GM19463 (cell line): ENCODE measurements around the gene PITRM1.

ENCODE experiments used
- ATAC-seq: cut with Tn5 transposase; IDR thresholded peaks from one replicate; pipeline ENCODE4 v1.9.1; 2021; ENCODE audit warnings: mild to moderate bottlenecking, moderate library complexity; ENCODE audit not compliant: unreplicated experiment

Gene PITRM1

GRCh38 chr10:3105166-3105565, 67.4 kb downstream of the PITRM1 start:
- no peak for ATAC-seq

GRCh38 chr10:3104251-3104918, 68.2 kb downstream of the PITRM1 start:
- no peak for ATAC-seq

GRCh38 chr10:3103646-3104045, 68.9 kb downstream of the PITRM1 start:
- ATAC-seq = no peak

DNA sequence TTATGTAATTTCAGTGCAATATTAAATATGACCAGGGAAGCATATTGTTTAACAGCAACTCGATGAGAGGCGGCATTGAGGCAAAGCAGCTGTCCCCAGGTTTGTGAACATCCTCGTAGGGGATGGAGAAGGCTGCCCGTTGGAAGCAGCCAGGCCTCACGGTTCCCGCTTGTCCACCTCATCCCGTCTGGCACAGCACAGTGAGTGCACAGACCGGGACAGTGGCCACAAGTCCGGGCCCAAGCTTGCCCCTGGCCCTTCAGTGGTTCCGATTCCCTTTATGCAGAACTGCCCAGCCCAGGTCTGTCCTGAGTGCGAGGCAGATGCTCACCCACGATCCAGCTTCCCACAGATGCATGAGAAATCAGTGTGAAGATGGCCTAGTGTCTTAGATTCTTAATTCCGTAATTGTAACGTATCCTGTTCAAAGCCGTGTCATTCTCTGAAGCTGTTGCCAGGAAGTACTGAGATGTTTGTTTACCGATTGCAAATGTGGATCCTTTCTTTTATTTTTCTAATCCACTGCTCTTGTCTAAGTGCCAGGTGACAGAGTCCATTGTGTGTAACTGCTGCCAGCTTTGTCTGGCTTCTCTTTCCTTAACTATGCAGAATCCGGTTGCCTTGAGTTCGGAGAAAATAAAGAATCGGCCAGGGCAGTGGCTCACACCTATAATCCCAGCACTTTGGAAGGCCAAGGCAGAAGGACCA, 69.7 kb downstream of the PITRM1 start:
- no peak for ATAC-seq

DNA sequence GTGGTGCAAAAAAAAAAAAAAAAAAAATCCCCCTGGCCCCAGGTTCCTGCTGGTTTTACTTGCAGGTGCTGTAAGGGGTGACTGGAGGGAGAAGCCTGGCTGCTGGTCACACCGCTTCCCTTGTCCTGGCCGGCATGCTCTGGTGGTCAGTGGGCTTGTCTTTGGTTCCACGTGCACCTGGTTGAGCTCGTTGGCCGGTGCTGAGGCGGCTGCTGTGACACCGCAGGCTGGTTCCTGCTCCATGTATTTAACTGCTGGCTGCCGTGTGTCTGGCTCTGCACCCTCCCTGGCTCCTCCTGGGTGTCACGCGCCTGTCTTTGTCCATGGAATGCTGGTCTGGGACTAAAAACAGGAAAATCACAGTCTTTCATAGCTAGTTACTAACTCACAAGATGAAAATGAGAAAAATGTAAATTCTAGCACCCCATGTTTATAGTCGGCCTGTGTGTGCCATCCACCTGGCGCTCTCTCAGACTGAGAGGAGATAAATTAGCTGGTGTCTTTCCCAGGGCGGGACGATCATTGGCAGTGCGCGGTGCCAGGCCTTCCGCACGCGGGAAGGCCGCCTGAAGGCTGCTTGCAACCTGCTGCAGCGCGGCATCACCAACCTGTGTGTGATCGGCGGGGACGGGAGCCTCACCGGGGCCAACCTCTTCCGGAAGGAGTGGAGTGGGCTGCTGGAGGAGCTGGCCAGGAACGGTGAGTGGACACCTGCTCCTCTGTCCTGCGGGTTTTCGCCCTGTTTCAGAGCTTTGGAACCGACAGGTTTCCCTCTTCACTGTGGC, 71.5 kb downstream of the PITRM1 start:
- ATAC-seq = no peak

DNA sequence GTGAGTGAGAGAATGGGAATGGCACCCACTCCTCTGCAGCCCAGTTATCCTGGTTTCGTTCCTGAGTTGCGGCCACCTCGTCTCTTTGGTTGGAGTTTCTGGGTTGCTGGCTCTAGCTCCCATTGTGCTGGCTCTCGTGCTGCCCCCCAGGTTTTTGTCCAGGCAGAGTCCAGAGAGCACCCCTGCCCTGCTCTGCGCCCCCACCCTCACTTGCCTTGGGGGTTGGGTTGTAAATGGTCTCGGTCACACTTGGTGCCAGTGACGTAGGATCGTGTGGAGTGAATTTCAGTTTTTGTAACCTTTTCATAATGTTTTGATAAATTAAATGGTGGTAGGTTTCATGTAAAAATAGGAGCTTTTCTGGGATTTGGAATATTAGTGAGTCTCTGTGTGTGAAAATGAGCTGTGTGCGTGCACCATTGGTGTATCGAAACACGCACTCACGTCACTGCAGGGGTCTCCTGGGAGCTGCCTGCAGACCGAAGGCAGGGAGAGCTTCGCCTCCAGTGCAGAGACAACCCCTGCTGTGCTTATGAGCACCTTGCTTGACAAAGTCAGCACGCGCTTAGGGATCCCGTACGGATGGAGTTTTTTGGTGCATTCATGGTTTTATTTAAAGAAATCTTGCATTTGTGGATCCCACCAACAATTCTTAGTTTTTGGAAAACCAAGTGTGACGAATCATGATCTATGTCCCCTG, 72.3 kb downstream of the PITRM1 start:
- no peak for ATAC-seq

DNA sequence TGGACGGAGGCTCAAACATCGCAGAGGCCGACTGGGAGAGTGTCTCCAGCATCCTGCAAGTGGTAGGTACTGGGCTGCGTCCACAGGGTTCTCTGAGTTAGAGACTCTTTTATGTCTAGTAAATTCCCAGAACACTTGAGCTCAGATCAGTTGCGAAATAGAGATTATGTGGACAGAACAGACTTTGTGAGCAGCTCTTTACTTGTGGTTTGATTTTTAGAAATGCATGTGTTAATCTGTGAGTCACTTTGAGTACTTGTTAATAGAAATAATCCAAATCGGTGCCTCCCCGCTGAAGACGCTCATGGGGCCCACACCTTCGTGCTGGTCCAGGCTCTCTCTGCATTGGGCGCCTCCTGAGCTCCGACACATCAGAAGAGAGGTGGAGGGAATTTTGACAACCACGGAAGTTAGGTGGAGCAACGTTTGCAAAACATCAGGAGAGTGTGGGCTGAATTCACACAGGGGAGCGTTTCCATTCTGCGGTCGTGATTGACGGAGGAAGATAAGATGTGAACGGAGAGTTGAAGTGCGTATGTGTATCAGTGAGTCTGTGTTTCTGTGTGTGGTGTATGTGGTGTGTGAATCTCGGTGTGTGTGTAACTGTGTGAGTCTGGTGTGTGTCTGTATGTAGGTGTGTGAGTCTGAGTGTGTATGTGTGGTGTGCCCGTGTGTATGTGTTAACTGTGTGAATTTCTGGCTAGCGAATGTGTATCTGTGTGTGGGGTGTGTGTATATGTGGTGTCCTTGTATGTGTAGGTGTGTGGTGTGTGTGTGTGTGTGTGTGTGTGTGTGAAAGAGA, 73.1 kb downstream of the PITRM1 start:
- no peak for ATAC-seq

GRCh38 chr10:3098689-3099088, 73.9 kb downstream of the PITRM1 start:
- ATAC-seq = no peak

DNA sequence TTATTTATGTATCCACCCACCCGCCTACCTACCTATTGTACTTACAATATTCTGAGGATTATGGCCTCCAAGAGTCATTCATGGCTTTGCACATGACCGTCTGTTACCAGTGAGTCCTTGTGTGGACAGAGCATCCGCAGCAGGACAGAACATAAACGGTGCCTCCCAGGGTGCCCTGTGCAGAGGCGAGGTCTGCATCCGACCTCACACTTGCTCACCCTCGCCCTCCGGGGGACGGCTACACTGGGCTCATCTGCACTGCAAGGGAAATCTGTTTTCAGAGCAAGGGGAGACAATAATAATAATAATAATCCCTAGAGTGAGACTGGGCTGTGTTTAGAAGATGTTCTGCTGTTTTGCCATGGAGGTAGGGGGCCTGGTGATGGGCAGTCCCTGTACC, 75.4 kb downstream of the PITRM1 start:
- ATAC-seq = no peak

DNA sequence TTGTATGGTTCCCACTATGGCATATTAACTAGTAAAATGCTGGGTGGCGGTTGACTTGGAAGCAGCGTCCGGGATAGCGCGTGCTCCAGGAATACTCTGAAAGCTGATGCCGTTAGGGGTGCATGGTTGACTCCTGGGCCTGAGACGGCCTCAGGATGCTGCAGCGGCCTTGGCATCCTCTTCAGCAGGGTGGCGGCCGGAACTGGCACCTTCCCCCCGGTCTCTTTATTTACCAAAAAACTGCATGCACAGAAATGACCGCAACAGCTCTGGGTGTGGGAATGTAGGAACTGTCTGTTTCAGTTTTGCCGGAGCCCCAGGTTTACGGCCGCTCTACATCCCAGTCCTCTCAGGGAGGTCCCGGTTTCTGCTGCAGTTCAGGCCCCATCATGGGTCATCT, 76.4 kb downstream of the PITRM1 start:
- peak; percentile 6 for ATAC-seq

DNA sequence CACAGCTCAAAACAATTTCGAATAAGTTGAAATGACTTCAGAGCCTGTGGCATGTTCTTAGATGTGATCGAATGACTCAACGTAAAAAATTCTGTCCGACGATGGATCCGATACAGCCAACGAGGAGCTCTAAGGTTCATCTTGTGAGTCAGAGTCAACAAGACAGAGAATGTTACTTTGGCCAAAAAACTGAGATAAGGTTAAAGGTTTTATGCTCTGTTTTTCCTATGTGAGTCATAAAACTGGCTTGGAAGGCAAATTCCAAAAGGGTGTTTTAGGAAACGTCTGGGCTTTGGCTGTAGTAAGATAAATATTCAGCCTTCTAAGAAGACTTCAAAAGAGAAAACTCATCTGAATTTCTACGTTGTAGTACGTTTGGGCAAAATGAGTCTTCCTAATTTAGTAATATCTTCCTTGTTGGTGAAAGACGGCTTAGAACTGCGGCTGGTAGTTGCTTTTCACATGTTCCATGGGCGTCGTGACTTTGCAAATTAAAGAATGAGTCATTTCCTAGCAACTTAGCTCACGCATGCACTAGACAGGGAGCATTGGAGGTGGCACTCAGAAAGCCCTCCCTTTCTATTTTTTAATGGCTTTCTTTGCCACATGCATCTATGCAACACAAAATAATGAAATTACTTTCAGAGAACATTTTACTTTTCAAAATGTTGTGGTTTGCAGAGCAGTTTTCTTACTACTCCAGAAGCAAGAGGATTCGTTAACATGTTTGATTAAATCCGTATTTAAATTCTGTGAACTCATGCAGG, 77.0 kb downstream of the PITRM1 start:
- ATAC-seq = peak; percentile 81

- no peak for ATAC-seq
Measured at GRCh38 chr10:3094609-3095036, 78.0 kb downstream of the PITRM1 start.

- ATAC-seq = no peak
Measured at GRCh38 chr10:3093996-3094395, 78.6 kb downstream of the PITRM1 start.

- no peak for ATAC-seq
Measured at GRCh38 chr10:3091921-3092320, 80.7 kb downstream of the PITRM1 start.

- no peak for ATAC-seq
Measured at GRCh38 chr10:3090914-3091787, 81.4 kb downstream of the PITRM1 start.

GRCh38 chr10:3090388-3090787, 82.2 kb downstream of the PITRM1 start:
- ATAC-seq = no peak
